Neural crest cell (in vitro differentiated cells): ENCODE measurements around the gene ROBO3. TPM values are rescaled to one million over a fixed set of nuclear protein-coding genes. Genes with fewer than 3 reads are reported as not detected.

Experiments
- DNase-seq: peaks from one replicate; pipeline ENCODE4 v3.0.0; 2021; ENCODE audit warnings: low read depth, mixed read lengths, low spot score
- H3K27ac Mint-ChIP-seq: one replicate; pipeline ENCODE4 v1.8.0; 2021; ENCODE audit warnings: mild to moderate bottlenecking, mixed read lengths; ENCODE audit not compliant: unreplicated experiment
- H3K27me3 Mint-ChIP-seq: 2 replicates; pipeline ENCODE4 v1.8.0; 2021; ENCODE audit warnings: low read depth, mild to moderate bottlenecking, mixed read lengths
- H3K36me3 Mint-ChIP-seq: 2 replicates; pipeline ENCODE4 v1.8.0; 2021; ENCODE audit warnings: low read depth, mild to moderate bottlenecking, mixed read lengths
- H3K4me1 Mint-ChIP-seq: 2 replicates; pipeline ENCODE4 v1.8.0; 2021; ENCODE audit warnings: mixed read lengths
- H3K4me3 Mint-ChIP-seq: one replicate; pipeline ENCODE4 v1.8.0; 2021; ENCODE audit warnings: mild to moderate bottlenecking, mixed read lengths
- H3K9me3 Mint-ChIP-seq: 2 replicates; pipeline ENCODE4 v1.8.0; 2021; ENCODE audit warnings: mixed read lengths
- total RNA-seq: library from RNA; stranded (reverse); gene quantifications from 2 replicates; pipeline ENCODE4 v1.2.1, GENCODE V29; 2021
- TF ChIP-seq, protein P1 (sequence below): fragments of 200-600 bp; sonication (generic); conservative IDR thresholded peaks from 2 replicates; pipeline ENCODE4 v1.5.0; 2021; ENCODE audit warnings: antibody characterized with exemption, mild to moderate bottlenecking

ROBO3 gene
- total RNA-seq, 1 donor from 2014 or later: 19.7 TPM

DNA sequence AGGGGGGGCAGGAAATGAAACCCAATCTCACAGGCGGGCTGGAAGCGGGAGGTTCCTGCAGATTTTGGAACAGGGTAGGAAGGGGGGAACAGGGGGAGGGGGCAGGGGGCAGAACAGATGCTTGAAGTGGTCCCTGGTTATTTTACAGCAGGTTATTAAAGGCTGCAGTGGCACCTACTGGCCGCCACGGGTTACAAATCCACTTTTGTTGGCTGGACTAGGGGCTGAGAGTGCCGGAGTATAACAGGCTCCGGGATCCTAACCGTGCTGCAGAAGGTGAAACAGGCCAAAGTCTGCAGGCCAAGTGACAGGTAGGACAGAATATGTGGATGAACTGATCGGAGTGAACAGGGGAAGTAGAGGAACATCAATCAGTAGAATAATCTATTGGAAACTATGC lies 2.5 kb downstream of the ROBO3 start:
- DNase-seq: no peak
- no peak overlapping the region for H3K27ac Mint-ChIP-seq
- peaks cover 10% of the 10 kb centered on the region for H3K4me1 Mint-ChIP-seq
- H3K27me3 Mint-ChIP-seq: peaks cover 100% of the 10 kb centered on the region
- TF ChIP-seq, protein P1, sequence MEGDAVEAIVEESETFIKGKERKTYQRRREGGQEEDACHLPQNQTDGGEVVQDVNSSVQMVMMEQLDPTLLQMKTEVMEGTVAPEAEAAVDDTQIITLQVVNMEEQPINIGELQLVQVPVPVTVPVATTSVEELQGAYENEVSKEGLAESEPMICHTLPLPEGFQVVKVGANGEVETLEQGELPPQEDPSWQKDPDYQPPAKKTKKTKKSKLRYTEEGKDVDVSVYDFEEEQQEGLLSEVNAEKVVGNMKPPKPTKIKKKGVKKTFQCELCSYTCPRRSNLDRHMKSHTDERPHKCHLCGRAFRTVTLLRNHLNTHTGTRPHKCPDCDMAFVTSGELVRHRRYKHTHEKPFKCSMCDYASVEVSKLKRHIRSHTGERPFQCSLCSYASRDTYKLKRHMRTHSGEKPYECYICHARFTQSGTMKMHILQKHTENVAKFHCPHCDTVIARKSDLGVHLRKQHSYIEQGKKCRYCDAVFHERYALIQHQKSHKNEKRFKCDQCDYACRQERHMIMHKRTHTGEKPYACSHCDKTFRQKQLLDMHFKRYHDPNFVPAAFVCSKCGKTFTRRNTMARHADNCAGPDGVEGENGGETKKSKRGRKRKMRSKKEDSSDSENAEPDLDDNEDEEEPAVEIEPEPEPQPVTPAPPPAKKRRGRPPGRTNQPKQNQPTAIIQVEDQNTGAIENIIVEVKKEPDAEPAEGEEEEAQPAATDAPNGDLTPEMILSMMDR: peak; percentile 60
- no peaks in the 10 kb centered on the region for H3K9me3 Mint-ChIP-seq
- H3K4me3 Mint-ChIP-seq: no peak overlapping the region
- no peaks in the 10 kb centered on the region for H3K36me3 Mint-ChIP-seq

DNA sequence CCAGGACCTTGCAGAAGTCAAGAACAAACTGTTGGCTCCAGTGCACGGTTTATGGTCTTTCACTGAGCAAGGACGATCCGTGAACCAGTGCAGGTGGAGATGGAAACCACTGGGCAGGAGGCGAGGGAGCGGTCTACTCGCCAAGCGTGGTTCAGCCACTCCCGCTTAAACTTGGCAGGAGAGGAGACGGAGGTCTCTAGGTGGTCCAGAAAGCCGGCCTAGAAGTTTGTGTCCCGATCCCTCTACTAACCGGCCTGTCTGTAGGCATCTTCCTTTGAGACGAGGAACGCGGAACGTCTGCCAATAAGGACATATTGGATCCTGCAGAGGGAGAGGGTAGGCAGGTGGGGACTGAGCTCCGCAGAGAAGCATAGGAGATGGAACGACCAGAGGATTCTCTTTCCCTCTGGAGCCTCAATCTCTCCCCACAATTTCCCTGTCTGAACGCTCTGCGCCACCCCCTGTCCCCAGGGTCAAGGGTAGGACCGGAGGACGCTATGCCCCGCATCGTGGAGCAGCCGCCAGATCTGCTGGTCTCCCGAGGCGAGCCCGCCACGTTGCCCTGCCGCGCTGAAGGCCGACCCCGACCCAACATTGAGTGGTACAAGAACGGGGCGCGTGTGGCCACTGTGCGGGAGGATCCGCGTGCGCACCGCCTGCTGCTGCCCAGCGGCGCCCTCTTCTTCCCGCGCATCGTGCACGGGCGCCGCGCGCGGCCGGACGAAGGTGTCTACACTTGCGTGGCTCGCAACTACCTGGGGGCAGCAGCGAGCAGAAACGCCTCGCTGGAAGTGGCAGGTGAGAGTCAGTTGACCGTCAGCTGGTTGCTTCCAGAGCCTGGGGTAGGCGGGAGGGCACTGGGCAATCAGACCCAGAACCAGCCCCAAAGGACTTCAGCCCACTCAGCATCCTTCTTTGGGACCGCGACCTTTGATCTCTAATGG lies 3.4 kb downstream of the ROBO3 start:
- no peak for DNase-seq
- H3K4me1 Mint-ChIP-seq: peaks cover 1% of the 10 kb centered on the region
- TF ChIP-seq, protein P1: no peak

DNA sequence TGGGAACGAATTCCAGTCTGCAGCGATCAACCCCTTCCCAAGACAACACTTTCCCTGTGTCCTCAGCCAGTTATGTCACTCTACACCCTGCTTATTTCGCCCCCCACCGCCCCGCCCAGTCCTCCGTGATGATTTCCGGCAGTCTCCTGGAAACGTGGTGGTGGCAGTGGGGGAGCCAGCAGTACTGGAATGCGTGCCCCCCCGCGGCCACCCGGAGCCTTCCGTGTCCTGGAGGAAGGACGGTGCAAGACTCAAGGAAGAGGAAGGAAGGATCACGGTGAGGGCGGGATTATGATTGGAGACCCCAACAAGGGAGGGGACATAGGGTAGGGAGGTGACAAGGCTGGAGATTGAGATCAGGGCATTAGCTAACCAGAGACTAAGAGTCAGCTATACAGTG lies 4.1 kb downstream of the ROBO3 start:
- no peak for DNase-seq
- Mint-ChIP-seq H3K27me3 (peaks cover 100% of the 10 kb centered on the region), H3K27ac (no peak overlapping the region), H3K4me3 (no peak overlapping the region), H3K9me3 (no peaks in the 10 kb centered on the region), H3K36me3 (no peaks in the 10 kb centered on the region), H3K4me1 (no peaks in the 10 kb centered on the region)
- TF ChIP-seq, protein P1: no peak

More for the DNA sequence above, 3.4 kb downstream of the ROBO3 start:
- Mint-ChIP-seq H3K27me3 (peaks cover 100% of the 10 kb centered on the region), H3K27ac (no peak overlapping the region), H3K36me3 (no peaks in the 10 kb centered on the region), H3K9me3 (no peaks in the 10 kb centered on the region), H3K4me3 (no peak overlapping the region)

DNA sequence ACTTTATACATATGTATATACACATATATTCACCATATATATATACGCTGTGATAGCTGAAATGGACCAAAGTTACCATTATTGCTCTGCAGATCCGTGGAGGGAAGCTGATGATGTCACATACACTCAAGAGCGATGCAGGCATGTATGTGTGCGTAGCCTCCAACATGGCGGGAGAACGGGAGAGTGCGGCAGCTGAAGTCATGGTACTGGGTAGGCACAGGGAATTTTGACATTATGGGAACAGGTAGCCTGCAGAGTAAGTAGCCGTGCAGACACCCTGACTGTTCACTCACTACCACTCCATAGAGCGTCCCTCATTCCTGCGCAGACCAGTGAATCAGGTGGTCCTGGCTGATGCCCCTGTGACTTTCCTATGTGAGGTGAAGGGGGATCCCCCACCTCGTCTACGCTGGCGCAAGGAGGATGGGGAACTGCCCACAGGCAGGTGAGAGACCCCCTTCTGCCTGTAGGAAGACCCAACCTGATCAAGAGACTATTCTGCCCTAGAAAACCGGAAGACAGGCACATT lies 4.7 kb downstream of the ROBO3 start:
- H3K9me3 Mint-ChIP-seq: no peaks in the 10 kb centered on the region
- DNase-seq: no peak

DNA sequence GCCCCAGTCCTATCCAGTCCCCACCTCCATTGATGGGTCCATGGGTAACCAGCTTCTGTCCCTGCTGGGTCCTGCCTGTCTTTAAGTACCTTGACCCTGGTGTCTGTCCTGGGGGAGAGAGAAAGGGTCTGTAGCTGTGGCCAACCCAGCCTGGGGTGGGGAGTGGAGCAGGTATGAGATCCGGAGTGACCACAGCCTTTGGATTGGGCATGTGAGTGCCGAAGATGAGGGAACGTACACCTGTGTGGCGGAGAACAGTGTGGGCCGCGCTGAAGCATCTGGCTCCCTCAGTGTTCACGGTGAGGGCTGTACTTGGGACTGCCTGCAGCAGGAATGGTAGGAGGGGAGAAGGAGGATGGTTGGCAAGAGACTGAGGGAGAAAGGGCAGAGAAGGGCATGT lies 5.2 kb downstream of the ROBO3 start:
- DNase-seq: no peak
- no peak overlapping the region for H3K4me3 Mint-ChIP-seq
- no peaks in the 10 kb centered on the region for H3K4me1 Mint-ChIP-seq
- H3K27me3 Mint-ChIP-seq: peaks cover 100% of the 10 kb centered on the region
- TF ChIP-seq, protein P1: no peak
- H3K36me3 Mint-ChIP-seq: no peaks in the 10 kb centered on the region
- no peak overlapping the region for H3K27ac Mint-ChIP-seq
- no peaks in the 10 kb centered on the region for H3K9me3 Mint-ChIP-seq

More for the DNA sequence above, 4.7 kb downstream of the ROBO3 start:
- TF ChIP-seq, protein P1: no peak
- H3K27me3 Mint-ChIP-seq: peaks cover 100% of the 10 kb centered on the region
- H3K4me3 Mint-ChIP-seq: no peak overlapping the region
- H3K27ac Mint-ChIP-seq: no peak overlapping the region
- no peaks in the 10 kb centered on the region for H3K4me1 Mint-ChIP-seq
- H3K36me3 Mint-ChIP-seq: no peaks in the 10 kb centered on the region
